Transverse colon (tissue), 4 donors: Measurements from ENCODE around the gene MUC20. TPM values are rescaled to one million over a fixed set of nuclear protein-coding genes. Genes with fewer than 3 reads are reported as not detected.

ENCODE experiments used
- DNase-seq: peaks from one replicate; pipeline ENCODE4 v3.0.0-alpha.2; 2019
- H3K27ac ChIP-seq, 4 donors: fragments of 200-600 bp; sonication (generic); 2 replicates each; pipeline ENCODE4 v1.5.1; 2016 to 2018; ENCODE audit warnings: inconsistent platforms in 4 of 4
- H3K27me3 ChIP-seq: fragments of 200-600 bp; sonication (generic); 2 replicates; pipeline ENCODE4 v1.5.1; 2017; ENCODE audit warnings: inconsistent platforms
- H3K36me3 ChIP-seq, 4 donors: fragments of 200-600 bp; sonication (generic); 2 replicates each; pipeline ENCODE4 v1.5.1; 2017 to 2019; ENCODE audit warnings: inconsistent platforms in 4 of 4
- H3K4me1 ChIP-seq, 4 donors: fragments of 200-600 bp; sonication (generic); 2 replicates each; pipeline ENCODE4 v1.5.1; 2017 to 2020; ENCODE audit warnings: inconsistent platforms in 4 of 4
- H3K4me3 ChIP-seq, 4 donors: fragments of 200-600 bp; sonication (generic); 1 replicate in 1 of 4; 2 replicates in 3 of 4; pipeline versions ENCODE4 v1.5.1 to v1.6.1; 2017 to 2019; ENCODE audit warnings: inconsistent platforms in 4 of 4
- H3K9me3 ChIP-seq, 2 donors: fragments of 200-600 bp; sonication (generic); 2 replicates each; pipeline ENCODE4 v1.5.1; 2017 to 2019; ENCODE audit warnings: inconsistent platforms in 2 of 2
- CTCF ChIP-seq, 5 experiments: fragments of 200-600 bp in 3 of 5; fragments of 450-650 bp in 2 of 5; sonication (generic) in 3 of 5; IDR thresholded peaks; 1 replicate in 2 of 5; 2 replicates in 3 of 5; pipeline ENCODE4 v1.5.1; 2016 to 2017; ENCODE audit warnings: antibody characterized with exemption in 5 of 5, inconsistent platforms in 3 of 5, mild to moderate bottlenecking in 2 of 5, moderate library complexity in 1 of 5
- EP300 ChIP-seq: sonication (generic); formaldehyde crosslinking; IDR thresholded peaks from one replicate; pipeline ENCODE4 v1.6.1; 2017; ENCODE audit warnings: antibody characterized with exemption, low read depth
- POLR2A ChIP-seq: fragments of 450-650 bp; IDR thresholded peaks from one replicate; pipeline ENCODE4 v1.6.1; 2016; ENCODE audit warnings: antibody characterized with exemption, mild to moderate bottlenecking, moderate library complexity
- POLR2AphosphoS5 ChIP-seq, 3 donors: sonication (generic); formaldehyde crosslinking; IDR thresholded peaks; one replicate each; pipeline ENCODE4 v1.6.1; 2016; ENCODE audit warnings: antibody characterized with exemption in 3 of 3
- WGBS, 2 donors: methylation state at CpG; one replicate each; pipeline ENCODE4 v1.1.5; 2018; ENCODE audit warnings: low coverage in 1 of 2; 5-methylcytosine and 5-hydroxymethylcytosine counted together
- in situ Hi-C, 4 donors: fragments of 200-750 bp; cut with MboI; loops; one replicate each; pipeline versions ENCODE4 v1.15.0 to v1.15.1; 2017; ENCODE audit warnings: low sequenced_read_pairs in 3 of 4, low pct_ligation_motif_present in 1 of 4, low pct_unique_long_range_greater_than_20kb in 1 of 4
- intact Hi-C: fragments of 100-400 bp; cut with DNase I; formaldehyde crosslinking; loops from one replicate; pipeline ENCODE4 v1.15.1; 2023; ENCODE audit warnings: low total_unique reads
- total RNA-seq, 4 donors: library from RNA; depleted of rRNA; stranded (reverse); fragments of >200 nt; gene quantifications; one replicate each; pipeline ENCODE4 v1.1.0, GENCODE V29; 2016

MUC20 gene
- total RNA-seq, 4 donors from 2014 or later, result 65.9 to 321 (median 131) TPM

DNA sequence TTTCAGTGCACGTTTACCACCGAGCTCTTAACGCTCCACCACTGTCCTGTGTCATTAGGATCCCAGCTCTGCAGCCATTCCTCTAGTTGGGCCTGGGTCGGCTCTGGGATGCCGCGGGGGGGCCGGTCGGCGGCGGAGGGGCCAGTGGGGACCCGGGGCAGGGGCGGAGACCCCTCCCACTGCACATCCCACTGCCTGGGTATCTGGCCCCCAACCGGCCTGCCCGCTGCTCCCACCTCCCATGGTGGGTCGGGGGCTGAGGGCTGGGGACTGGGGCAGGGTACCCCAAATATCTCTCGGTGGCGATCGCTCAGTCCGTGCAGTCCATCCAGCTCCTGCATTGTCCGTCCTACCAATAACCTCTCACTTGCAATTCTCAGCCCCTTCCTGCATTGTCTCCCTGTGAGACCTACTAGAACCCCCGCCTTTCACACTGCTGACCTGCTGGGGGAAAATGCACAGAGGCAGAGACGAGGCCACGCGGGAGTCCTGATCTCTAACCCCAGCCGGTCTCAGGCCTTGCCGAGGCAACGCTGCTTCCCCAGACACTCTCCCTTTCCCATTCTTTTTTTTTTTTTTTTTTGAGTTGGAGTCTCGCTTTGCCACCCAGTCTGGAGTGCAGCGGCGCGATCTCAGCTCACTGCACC is 24.0 kb upstream of the MUC20 start:
- peaks cover 0 to 23% (median 3%) of the 10 kb centered on the region in 4 donors for H3K36me3 ChIP-seq
- WGBS, 2 donors, result 94% methylated on average over 12 to 21 of the region's 31 CpGs
- no peak for DNase-seq
- H3K4me3 ChIP-seq, result no peak overlapping the region
- in situ Hi-C loops, result no loop called here
- intact Hi-C loops, result no loop called here
- TF ChIP-seq CTCF (IDR thresholded peaks at IDR 0.05) (no peak), POLR2AphosphoS5 (IDR thresholded peaks at IDR 0.05) (peak in 1 of 3 donors; percentile 46), EP300 (no peak), POLR2A (no peak)
- H3K9me3 ChIP-seq, result no peaks in the 10 kb centered on the region
- H3K4me1 ChIP-seq, result no peaks in the 10 kb centered on the region
- no peaks in the 10 kb centered on the region for H3K27me3 ChIP-seq
- H3K27ac ChIP-seq, result no peak overlapping the region

DNA sequence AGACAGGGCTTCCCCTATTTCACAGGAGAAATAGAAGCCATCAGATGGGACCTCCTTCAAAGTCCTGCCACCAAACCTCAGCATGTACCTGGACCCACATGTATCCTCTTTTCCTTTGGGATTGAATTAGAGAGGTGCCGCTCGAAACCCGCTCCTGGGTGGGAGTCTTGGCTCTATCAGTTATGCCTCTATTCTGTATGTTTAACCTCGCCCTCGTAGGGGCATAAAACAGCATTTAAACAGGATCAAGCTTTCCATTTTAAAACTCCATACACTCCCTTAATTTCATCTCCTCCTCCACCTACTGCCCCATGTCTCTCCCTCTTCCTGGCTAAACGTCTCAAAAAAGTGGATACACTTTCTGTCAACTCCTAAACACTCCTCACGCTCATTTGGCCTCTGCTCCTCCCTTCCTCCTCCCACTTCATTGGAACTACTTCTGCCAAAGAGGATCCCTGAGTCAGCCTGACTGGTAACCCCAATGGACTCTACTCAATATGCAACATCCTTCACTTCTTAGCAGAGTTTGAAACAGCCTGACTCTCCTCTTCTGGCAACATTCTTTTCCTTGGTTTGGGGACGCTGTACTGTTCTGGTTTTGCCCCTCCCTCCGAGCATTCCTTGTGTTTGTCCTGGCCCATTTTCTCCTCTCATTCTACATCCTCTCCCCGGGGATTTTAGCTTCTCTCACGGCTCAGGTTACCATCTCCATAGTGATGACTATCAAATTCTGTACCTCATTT is 23.0 kb upstream of the MUC20 start:
- in situ Hi-C loops, result no loop called here
- 74 to 80% methylated on average over 11 of the region's 11 CpGs for WGBS, 2 donors

GRCh38 chr3:195698325-195698646 is 22.5 kb upstream of the MUC20 start:
- Histone ChIP-seq H3K27me3 (no peaks in the 10 kb centered on the region), H3K4me1 (no peaks in the 10 kb centered on the region), H3K9me3 (no peaks in the 10 kb centered on the region), H3K4me3 (no peak overlapping the region), H3K27ac (no peak overlapping the region), H3K36me3 (peaks cover 0 to 19% (median 0%) of the 10 kb centered on the region in 4 donors)
- in situ Hi-C loops, result no loop called here
- intact Hi-C loops, result no loop called here
- TF ChIP-seq POLR2AphosphoS5 (IDR thresholded peaks at IDR 0.05) (no peak), POLR2A (no peak), EP300 (no peak), CTCF (IDR thresholded peaks at IDR 0.05) (no peak)
- DNase-seq, result no peak
- 60 to 90% methylated on average over 2 to 4 of the region's 4 CpGs for WGBS, 2 donors

More for the DNA sequence above, 23.0 kb upstream of the MUC20 start:
- no peak for TF ChIP-seq CTCF (IDR thresholded peaks at IDR 0.05)
- no peak for TF ChIP-seq POLR2AphosphoS5 (IDR thresholded peaks at IDR 0.05)
- no peak for TF ChIP-seq EP300
- TF ChIP-seq POLR2A, result no peak
- no peaks in the 10 kb centered on the region for H3K9me3 ChIP-seq
- H3K27ac ChIP-seq, result no peak overlapping the region
- intact Hi-C loops, result no loop called here
- no peak for DNase-seq
- H3K36me3 ChIP-seq, result peaks cover 0 to 23% (median 0%) of the 10 kb centered on the region in 4 donors
- no peaks in the 10 kb centered on the region for H3K27me3 ChIP-seq
- no peak overlapping the region for H3K4me3 ChIP-seq
- no peaks in the 10 kb centered on the region for H3K4me1 ChIP-seq

DNA sequence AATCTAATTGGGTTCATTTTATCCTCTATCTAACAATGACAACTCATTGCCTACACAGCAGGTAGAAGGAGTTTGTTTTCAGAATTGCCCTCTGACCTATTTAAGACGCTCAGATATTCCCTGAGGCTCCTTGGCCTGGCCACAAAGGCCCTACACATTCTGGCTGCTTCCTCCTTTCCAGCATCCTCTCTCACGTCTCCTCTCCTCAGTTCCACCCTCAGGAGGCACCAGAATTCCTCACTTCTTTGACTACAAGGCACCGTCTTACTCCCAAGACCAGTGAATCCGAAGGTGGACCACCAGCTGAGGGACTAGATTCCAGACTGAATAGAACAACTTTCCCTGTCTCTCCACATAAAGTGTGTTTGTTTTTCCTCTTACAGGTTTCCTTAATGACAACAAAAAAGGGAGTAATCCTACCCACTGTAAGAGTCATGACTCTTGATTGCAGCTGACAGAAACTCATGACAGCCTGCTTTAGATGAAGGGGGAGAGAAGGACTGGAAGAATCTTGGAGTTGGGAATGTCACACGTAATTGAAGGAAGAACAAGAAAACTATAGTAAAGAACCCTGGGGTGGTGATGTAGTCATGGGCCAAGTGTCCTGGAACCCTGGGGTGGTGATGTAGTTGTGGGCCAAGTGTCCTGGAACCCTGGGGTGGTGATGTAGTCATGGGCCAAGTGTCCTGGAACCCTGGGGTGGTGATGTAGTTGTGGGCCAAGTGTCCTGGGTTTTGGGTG is 22.0 kb upstream of the MUC20 start:
- no peak for TF ChIP-seq POLR2AphosphoS5 (IDR thresholded peaks at IDR 0.05)
- TF ChIP-seq POLR2A, result peak; percentile 10
- TF ChIP-seq EP300, result no peak
- TF ChIP-seq CTCF (IDR thresholded peaks at IDR 0.05), result no peak
- Histone ChIP-seq H3K27ac (no peak overlapping the region), H3K27me3 (no peaks in the 10 kb centered on the region), H3K4me1 (no peaks in the 10 kb centered on the region), H3K36me3 (peaks cover 0 to 13% (median 0%) of the 10 kb centered on the region in 4 donors), H3K4me3 (no peak overlapping the region), H3K9me3 (no peaks in the 10 kb centered on the region)
- WGBS, 2 donors, result 65 to 83% methylated on average over 2 to 5 of the region's 5 CpGs
- in situ Hi-C loops (no loop called here), intact Hi-C loops (no loop called here)
- DNase-seq, result no peak
